GM18502 (cell line): Measurements from ENCODE around the gene BLVRB.
"Not testable (repeated sequence)": the region's sequence is repeated elsewhere in the genome, so short reads cannot be mapped to it uniquely, and the experiment has no call there.

ENCODE experiments used
- ATAC-seq: cut with Tn5 transposase; IDR thresholded peaks from one replicate; pipeline ENCODE4 v1.9.1; 2021; ENCODE audit warnings: mild to moderate bottlenecking; ENCODE audit not compliant: unreplicated experiment, poor library complexity

The BLVRB gene

GRCh38 chr19:40492274-40492673, 26.7 kb upstream of the BLVRB start:
- no peak for ATAC-seq

GRCh38 chr19:40489882-40490230, 24.3 kb upstream of the BLVRB start:
- ATAC-seq, result no peak

DNA sequence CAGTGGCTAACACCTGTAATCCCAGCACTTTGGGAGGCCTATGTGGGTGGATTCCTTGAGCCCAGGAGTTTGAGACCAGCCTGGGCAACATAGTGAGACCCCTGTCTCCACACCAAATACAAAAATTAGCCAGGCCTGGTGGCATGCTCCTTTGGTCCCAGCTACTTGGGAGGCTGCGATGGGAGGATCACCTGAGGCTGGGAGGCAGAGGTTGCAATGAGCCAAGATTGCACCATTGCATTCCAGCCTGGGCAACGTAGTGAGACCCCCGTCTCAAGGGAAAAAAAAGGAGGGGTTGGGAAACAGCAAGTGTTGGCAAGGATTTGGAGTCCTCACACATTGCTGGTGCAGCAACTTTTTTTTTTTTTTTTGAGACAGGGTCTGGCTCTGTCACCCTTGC, 20.5 kb upstream of the BLVRB start:
- no peak for ATAC-seq

DNA sequence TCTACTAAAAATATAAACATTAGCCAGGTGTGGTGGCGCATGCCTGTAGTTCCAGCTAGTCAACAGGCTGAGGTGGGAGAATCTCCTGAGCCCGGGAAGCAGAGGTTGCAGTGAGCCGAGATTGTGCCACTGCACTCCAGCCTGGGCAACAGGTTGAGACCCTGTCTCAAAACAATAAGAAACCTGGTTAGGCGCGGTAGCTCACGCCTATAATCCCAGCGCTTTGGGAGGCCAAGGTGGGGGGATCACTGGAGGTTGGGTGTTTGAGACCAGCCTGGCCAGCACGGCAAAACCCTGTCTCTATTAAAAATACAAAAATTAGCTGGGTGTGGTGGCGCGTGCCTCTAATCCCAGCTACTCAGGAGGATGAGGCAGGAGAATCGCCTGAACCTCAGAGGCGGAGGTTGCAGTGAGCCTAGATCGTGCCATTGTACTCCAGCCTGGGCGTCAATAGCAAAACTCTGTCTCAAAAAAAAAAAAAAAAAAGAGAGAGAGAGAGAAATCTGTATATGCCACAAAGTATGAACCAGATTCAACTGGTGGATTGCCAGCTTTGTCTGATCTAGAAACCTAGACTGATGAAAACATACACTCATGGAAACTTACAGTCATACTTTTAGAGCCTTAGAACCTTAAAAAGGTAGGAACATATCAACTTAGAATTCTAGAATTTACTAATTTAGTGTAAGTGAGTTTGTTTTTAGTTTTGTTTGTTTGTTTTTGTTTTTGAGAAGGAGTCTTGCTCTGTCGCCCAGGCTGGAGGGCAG, 10.5 kb upstream of the BLVRB start:
- not testable (repeated sequence) for ATAC-seq

- ATAC-seq, result no peak
These were observed 9.2 kb upstream of the BLVRB start for GRCh38 chr19:40474737-40475136.

DNA sequence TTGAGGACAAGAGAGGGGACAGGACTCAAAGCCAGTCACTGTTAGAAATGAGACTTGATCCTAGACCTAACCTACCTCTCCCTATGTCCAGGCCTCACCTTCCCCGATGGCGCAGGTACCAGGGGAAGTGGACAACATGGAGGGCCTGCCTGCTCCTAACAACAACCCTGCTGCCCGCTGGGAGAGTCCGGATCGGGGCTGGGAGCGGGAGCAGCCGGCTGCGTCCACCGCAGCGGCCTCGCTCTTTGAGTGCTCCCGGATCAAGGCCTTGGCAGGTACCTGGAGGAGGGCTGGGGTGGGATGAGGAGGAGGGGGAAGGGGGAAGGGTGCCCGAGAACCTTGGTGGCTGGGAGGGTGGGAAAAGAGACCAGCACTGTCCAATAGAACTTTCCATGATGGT, 7.0 kb upstream of the BLVRB start:
- ATAC-seq, result no peak

GRCh38 chr19:40471111-40471510, 5.6 kb upstream of the BLVRB start:
- no peak for ATAC-seq

GRCh38 chr19:40469011-40469410, 3.5 kb upstream of the BLVRB start:
- ATAC-seq, result no peak

DNA sequence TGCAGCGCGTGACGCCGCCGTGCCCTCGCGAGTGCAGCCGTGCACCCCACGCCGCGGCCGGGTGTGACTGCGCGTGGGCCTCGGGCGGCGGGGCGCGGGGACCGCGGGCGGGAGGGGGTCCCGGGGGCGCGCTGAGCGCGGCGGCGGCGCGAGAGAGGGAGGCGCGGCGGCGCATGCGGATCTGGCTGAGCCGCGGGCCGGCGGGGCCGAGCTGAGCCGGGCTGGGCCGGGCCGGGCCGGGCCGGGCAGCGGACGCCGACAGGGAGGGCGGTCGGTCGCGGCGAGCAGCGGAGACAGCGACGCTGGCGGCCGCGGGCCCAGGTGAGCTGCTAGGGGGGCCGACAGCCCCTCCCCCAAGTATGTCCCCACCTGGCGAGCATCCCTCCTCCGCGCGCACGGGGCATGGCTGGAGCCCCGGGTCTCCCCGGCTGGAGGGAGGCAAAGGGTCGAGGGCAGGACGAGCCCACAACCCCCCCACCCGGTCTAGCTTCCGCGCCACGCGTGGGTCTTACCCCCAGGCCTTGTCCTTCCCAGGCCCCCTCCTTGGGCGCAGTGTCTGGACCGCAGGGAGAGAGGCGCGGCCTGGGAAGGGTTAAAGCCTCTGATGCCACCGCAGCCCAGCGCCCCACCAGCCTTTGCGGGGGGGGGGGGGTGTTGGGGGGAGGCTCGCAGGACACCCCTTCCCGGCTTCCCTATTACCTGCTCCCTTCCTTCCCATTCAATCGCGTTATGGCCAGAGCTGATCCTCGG, 1.6 kb upstream of the BLVRB start, which contains the start of gene SPTBN4:
SPTBN4 (plus strand) TSS at position 17 of the 750 bp plus-strand sequence. CDS start 5,621 bp downstream, outside the sequence.
- no peak for ATAC-seq

- peak; percentile 26 for ATAC-seq
These were observed 857 bp upstream of the BLVRB start for GRCh38 chr19:40466219-40466984.

- ATAC-seq, result no peak
These were observed 454 bp downstream of the BLVRB start for GRCh38 chr19:40465025-40465556.

DNA sequence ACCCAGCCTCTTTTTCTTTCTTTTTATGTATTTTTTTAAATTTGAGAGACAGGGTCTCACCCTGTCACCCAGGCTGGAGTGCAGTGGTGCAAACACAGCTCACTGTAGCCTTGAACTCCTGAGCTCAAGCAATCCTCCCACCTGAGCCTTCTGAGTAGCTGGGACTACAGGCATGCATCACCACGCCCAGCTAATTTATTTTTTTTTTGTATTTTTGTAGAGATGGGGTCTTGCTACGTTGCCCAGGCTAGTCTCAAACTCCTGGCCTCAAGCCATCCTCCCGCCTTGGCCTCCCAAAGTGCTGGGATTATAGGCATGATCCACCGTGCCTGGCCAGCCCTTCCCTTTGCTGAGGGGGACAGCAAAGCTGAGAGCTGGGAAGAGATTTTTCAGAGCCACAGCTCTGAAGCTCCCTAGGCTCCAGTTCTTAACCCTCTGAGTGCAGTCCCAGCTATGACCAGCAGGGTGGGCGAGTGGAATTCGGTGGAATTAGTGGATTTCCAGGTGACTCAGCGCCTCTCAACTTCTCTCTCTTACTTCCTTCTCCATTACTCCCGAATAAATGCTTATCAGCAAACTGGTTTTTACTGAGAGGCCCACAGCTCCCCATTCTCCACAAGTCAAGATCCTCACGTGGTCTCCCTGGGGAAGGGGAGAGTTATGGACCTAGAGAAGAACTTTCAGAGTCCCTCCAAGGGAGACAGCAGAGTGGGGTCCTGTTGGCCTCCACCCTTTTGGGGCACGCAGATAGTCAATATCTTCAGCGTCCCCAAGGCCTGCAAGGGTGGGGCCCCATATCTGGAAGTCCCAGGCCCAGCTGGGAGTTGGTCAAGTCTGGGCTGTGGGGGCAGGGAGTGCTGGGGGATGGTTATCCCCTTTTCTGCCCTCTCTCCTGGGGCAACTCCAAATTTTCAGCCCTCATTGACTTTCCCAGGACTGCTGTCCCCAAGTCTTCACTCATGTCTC, 1.2 kb downstream of the BLVRB start:
- ATAC-seq, result no peak

GRCh38 chr19:40463587-40464037, 1.9 kb downstream of the BLVRB start:
- ATAC-seq, result not testable (repeated sequence)

- no peak for ATAC-seq
These were observed 3.8 kb downstream of the BLVRB start for GRCh38 chr19:40461669-40462221.

GRCh38 chr19:40460185-40460584, 5.4 kb downstream of the BLVRB start:
- ATAC-seq, result no peak

DNA sequence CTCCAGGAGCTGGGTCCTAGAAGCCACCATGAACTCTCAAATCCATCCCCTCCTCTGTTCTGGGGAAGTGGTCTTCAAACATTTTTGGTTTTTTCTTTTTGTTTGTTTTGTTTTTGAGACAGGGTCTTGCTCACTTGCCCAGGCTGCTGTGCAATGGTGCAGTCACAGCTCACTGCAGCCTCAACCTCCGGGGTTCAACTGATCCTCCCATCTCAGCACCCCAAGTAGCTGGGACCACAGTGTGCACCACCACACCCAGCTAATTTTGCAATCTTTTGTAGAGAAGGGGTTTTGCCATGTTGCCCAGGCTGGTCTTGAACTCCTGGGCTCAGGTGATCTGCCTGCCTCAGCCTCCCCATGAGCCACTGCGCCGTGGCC, 7.0 kb downstream of the BLVRB start:
- no peak for ATAC-seq

GRCh38 chr19:40457953-40458596, 7.5 kb downstream of the BLVRB start:
- no peak for ATAC-seq

DNA sequence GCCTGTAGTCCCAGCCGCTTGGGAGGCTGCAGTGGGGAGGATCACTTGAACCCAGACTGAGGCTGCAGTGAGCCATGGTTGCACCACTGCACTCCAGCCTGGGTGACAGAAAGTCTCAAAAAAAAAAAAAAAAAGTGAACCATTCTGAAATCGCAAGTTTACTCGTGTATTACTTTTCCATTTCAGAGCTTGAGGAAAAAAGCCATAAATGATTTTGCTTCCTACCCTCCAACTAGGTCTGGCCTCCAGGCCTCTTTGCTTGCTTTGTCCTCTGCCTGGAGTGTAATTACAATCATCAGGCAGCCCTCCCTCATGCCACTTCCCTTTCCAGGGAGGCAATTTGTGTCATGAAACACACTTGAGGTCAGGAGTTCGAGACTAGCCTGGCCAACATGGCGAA, 8.5 kb downstream of the BLVRB start:
- no peak for ATAC-seq

DNA sequence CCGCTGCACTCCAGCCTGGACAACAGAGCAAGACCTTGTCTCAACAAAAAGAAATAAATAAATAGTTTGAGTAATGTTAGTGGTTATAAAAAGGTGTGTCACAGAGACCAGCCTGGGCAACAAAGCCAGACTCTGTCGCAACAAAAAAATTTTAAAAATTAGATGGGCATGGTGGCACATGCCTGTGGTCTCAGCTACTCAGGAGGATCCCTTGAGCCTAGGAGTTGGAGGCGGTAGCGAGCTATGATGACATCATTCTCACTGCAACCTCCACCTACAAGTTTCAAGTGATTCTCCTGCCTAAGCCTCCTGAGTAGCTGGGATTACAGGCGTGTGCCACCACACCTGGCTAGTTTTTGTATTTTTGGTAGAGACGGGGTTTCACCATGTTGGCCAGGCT, 11.6 kb downstream of the BLVRB start:
- ATAC-seq, result not testable (repeated sequence)
